Neural progenitor cell (in vitro differentiated cells): Measurements from ENCODE around the gene PKD1L1. TPM values are rescaled to one million over a fixed set of nuclear protein-coding genes. Genes with fewer than 3 reads are reported as not detected.
A peak's percentile ranks its signal among the peaks of the same experiment; 100 is the strongest.

Source experiments
- DNase-seq: peaks from one replicate; pipeline ENCODE4 v3.0.0-alpha.2; 2016; ENCODE audit warnings: low spot score
- H2AFZ ChIP-seq: fragments of 200-600 bp; sonication (generic); replicated peaks from 2 replicates; pipeline ENCODE4 v1.6.1; 2016; ENCODE audit warnings: antibody characterized with exemption
- H3F3A ChIP-seq: fragments of 200-600 bp; sonication (generic); 2 replicates; pipeline ENCODE4 v1.6.1; 2016; ENCODE audit warnings: antibody characterized with exemption, low read depth
- H3K27ac ChIP-seq: fragments of 200-600 bp; sonication (generic); 2 replicates; pipeline ENCODE4 v1.5.1; 2016; ENCODE audit warnings: mild to moderate bottlenecking
- H3K27me3 ChIP-seq: fragments of 200-600 bp; sonication (generic); 2 replicates; pipeline ENCODE4 v1.6.1; 2016; ENCODE audit warnings: mild to moderate bottlenecking, moderate library complexity
- H3K36me3 ChIP-seq: fragments of 200-600 bp; sonication (generic); 2 replicates; pipeline ENCODE4 v1.5.1; 2016
- H3K4me1 ChIP-seq: fragments of 200-600 bp; sonication (generic); 2 replicates; pipeline ENCODE4 v1.6.1; 2016; ENCODE audit warnings: mixed run types
- H3K4me2 ChIP-seq: fragments of 200-600 bp; sonication (generic); 2 replicates; pipeline ENCODE4 v1.6.1; 2016
- H3K4me3 ChIP-seq: fragments of 200-600 bp; sonication (generic); 2 replicates; pipeline ENCODE4 v1.5.1; 2016
- H3K79me2 ChIP-seq: fragments of 200-600 bp; sonication (generic); 2 replicates; pipeline ENCODE4 v1.6.1; 2016; ENCODE audit warnings: low read depth
- H3K9ac ChIP-seq: fragments of 200-600 bp; sonication (generic); 2 replicates; pipeline ENCODE4 v1.6.1; 2016
- H3K9me3 ChIP-seq: fragments of 200-600 bp; sonication (generic); 2 replicates; pipeline ENCODE4 v1.5.1; 2016; ENCODE audit warnings: low read depth
- H4K20me1 ChIP-seq: fragments of 200-600 bp; sonication (generic); 2 replicates; pipeline ENCODE4 v1.6.1; 2016; ENCODE audit warnings: low read depth
- H3K27ac Mint-ChIP-seq: 3 replicates; pipeline ENCODE4 v1.8.0; 2021; ENCODE audit warnings: mixed read lengths
- H3K27me3 Mint-ChIP-seq: 2 replicates; pipeline ENCODE4 v1.8.0; 2022; ENCODE audit warnings: low read depth, mild to moderate bottlenecking, inconsistent platforms, moderate library complexity, mixed read lengths; ENCODE audit not compliant: insufficient read depth
- H3K36me3 Mint-ChIP-seq: 3 replicates; pipeline ENCODE4 v1.8.0; 2021; ENCODE audit warnings: mixed read lengths
- H3K4me1 Mint-ChIP-seq: 3 replicates; pipeline ENCODE4 v1.8.0; 2021; ENCODE audit warnings: mixed read lengths
- H3K4me3 Mint-ChIP-seq: 3 replicates; pipeline ENCODE4 v1.8.0; 2021; ENCODE audit warnings: mild to moderate bottlenecking, moderate library complexity, mixed read lengths
- H3K9me3 Mint-ChIP-seq: 3 replicates; pipeline ENCODE4 v1.8.0; 2020; ENCODE audit warnings: mixed read lengths
- EZH2 ChIP-seq: fragments of 200-600 bp; sonication (generic); IDR thresholded peaks from 2 replicates; pipeline ENCODE4 v1.6.1; 2017; ENCODE audit warnings: antibody characterized with exemption, mild to moderate bottlenecking, moderate library complexity
- EZH2phosphoT487 ChIP-seq: fragments of 200-600 bp; sonication (generic); IDR thresholded peaks from 2 replicates; pipeline ENCODE4 v1.6.1; 2017; ENCODE audit warnings: antibody characterized with exemption
- total RNA-seq: library from RNA; depleted of rRNA; stranded (reverse); fragments of >200 nt; gene quantifications from 2 replicates; pipeline ENCODE4 v1.2.3, GENCODE V29; 2015; ENCODE audit warnings: low replicate concordance
- TF ChIP-seq, protein P1 (sequence below): fragments of 200-600 bp; sonication (generic); IDR thresholded peaks from 2 replicates; pipeline ENCODE4 v1.5.1; 2017; ENCODE audit warnings: antibody characterized with exemption, mild to moderate bottlenecking

PKD1L1 gene
- total RNA-seq, 1 donor from 2014 or later, result 0.07 TPM

- Histone ChIP-seq H3F3A (no peaks in the 10 kb centered on the region), H4K20me1 (no peaks in the 10 kb centered on the region), H3K27ac (no peak overlapping the region), H3K27me3 (no peaks in the 10 kb centered on the region), H3K4me3 (no peak overlapping the region), H3K4me1 (peaks cover 25% of the 10 kb centered on the region), H3K9ac (no peak overlapping the region), H2AFZ (no peak overlapping the region), H3K79me2 (no peaks in the 10 kb centered on the region), H3K36me3 (no peaks in the 10 kb centered on the region), H3K9me3 (no peaks in the 10 kb centered on the region), H3K4me2 (no peak overlapping the region)
- no peaks in the 10 kb centered on the region for H3K9me3 Mint-ChIP-seq
- H3K27me3 Mint-ChIP-seq, result peaks cover 6% of the 10 kb centered on the region
- peak; percentile 20 for DNase-seq
- peaks cover 61% of the 10 kb centered on the region for H3K4me1 Mint-ChIP-seq
- no peak overlapping the region for H3K27ac Mint-ChIP-seq
- H3K4me3 Mint-ChIP-seq, result no peak overlapping the region
- TF ChIP-seq EZH2phosphoT487 (no peak), EZH2 (no peak)
- TF ChIP-seq, protein P1, sequence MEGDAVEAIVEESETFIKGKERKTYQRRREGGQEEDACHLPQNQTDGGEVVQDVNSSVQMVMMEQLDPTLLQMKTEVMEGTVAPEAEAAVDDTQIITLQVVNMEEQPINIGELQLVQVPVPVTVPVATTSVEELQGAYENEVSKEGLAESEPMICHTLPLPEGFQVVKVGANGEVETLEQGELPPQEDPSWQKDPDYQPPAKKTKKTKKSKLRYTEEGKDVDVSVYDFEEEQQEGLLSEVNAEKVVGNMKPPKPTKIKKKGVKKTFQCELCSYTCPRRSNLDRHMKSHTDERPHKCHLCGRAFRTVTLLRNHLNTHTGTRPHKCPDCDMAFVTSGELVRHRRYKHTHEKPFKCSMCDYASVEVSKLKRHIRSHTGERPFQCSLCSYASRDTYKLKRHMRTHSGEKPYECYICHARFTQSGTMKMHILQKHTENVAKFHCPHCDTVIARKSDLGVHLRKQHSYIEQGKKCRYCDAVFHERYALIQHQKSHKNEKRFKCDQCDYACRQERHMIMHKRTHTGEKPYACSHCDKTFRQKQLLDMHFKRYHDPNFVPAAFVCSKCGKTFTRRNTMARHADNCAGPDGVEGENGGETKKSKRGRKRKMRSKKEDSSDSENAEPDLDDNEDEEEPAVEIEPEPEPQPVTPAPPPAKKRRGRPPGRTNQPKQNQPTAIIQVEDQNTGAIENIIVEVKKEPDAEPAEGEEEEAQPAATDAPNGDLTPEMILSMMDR, result no peak
- no peaks in the 10 kb centered on the region for H3K36me3 Mint-ChIP-seq
These were observed 11.1 kb downstream of the PKD1L1 start for GRCh38 chr7:47937065-47937687.

DNA sequence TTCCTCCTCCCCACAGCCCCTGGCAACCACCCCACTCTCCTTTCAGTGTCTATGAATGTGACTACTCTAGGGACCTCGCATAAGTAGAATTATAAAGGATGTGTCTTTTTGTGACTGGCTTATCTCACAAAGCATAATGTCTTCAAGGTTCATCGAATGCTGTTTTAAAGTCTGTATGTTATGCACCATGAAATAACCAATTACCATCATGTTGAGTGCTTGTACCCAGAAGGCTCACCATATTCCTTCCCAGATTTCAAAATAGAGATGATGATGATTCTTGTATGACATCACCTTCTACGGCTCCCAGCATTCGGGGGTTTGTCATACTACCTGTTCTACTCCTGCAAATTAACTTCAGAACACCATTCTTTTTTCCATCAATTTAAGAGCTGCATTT is 11.9 kb downstream of the PKD1L1 start:
- Mint-ChIP-seq H3K27me3 (peaks cover 10% of the 10 kb centered on the region), H3K9me3 (no peaks in the 10 kb centered on the region), H3K27ac (no peak overlapping the region), H3K36me3 (no peaks in the 10 kb centered on the region), H3K4me3 (no peak overlapping the region), H3K4me1 (peaks cover 58% of the 10 kb centered on the region)
- no peak for DNase-seq
- peaks cover 25% of the 10 kb centered on the region for H3K4me1 ChIP-seq
- H4K20me1 ChIP-seq, result no peaks in the 10 kb centered on the region
- H3K4me2 ChIP-seq, result no peak overlapping the region
- H3F3A ChIP-seq, result no peaks in the 10 kb centered on the region
- H3K9me3 ChIP-seq, result no peaks in the 10 kb centered on the region
- H3K36me3 ChIP-seq, result no peaks in the 10 kb centered on the region
- no peak overlapping the region for H3K27ac ChIP-seq
- no peak overlapping the region for H2AFZ ChIP-seq
- no peaks in the 10 kb centered on the region for H3K27me3 ChIP-seq
- H3K4me3 ChIP-seq, result no peak overlapping the region
- H3K9ac ChIP-seq, result no peak overlapping the region
- TF ChIP-seq EZH2phosphoT487 (no peak), EZH2 (no peak)
- TF ChIP-seq, protein P1, result no peak
- no peaks in the 10 kb centered on the region for H3K79me2 ChIP-seq

DNA sequence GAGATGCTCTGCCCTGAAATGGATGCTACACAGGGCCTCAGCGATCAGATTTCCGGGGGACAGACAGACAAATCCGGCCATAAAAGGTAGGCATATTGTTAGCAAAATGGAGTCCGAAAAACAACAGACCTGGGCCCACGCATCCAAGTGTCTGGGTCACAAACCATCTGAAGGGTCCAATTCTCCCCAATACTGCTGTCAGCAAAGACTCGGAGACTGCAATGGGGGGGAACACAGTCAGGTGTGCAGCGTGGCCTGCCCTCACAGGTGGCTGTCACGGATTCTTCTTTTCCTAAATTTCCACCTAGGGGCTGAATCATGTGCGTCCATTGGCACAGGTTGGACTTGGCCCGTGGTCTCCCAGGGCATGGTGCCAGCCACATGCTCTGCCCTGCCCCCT is 12.9 kb downstream of the PKD1L1 start:
- H3F3A ChIP-seq, result no peaks in the 10 kb centered on the region
- no peaks in the 10 kb centered on the region for H3K79me2 ChIP-seq
- peaks cover 10% of the 10 kb centered on the region for H3K27me3 Mint-ChIP-seq
- H3K36me3 Mint-ChIP-seq, result no peaks in the 10 kb centered on the region
- TF ChIP-seq EZH2phosphoT487, result no peak
- TF ChIP-seq, protein P1, result no peak
- no peak for TF ChIP-seq EZH2
- peaks cover 25% of the 10 kb centered on the region for H3K4me1 ChIP-seq
- H3K9me3 ChIP-seq, result no peaks in the 10 kb centered on the region
- peaks cover 54% of the 10 kb centered on the region for H3K4me1 Mint-ChIP-seq
- H3K27ac Mint-ChIP-seq, result no peak overlapping the region
- no peak overlapping the region for H3K9ac ChIP-seq
- no peaks in the 10 kb centered on the region for H4K20me1 ChIP-seq
- H3K36me3 ChIP-seq, result no peaks in the 10 kb centered on the region
- no peak overlapping the region for H3K4me3 Mint-ChIP-seq
- no peaks in the 10 kb centered on the region for H3K27me3 ChIP-seq
- H3K4me2 ChIP-seq, result no peak overlapping the region
- no peak overlapping the region for H2AFZ ChIP-seq
- no peaks in the 10 kb centered on the region for H3K9me3 Mint-ChIP-seq
- H3K4me3 ChIP-seq, result no peak overlapping the region
- DNase-seq, result no peak
- H3K27ac ChIP-seq, result no peak overlapping the region
